PC-3 (cell line): ENCODE data around the gene CLASP1. TPM values are rescaled to one million over a fixed set of nuclear protein-coding genes. Genes with fewer than 3 reads are reported as not detected.

ENCODE experiments used
- ATAC-seq: fragments of 200-7000 bp; cut with Tn5 transposase; 2 replicates; pipeline ENCODE4 v1.9.1; 2020; ENCODE audit warnings: mild to moderate bottlenecking, moderate library complexity
- BruUV-seq: library from RNA; stranded (reverse); fragments of 400-500 nt; replicated peaks from 2 replicates; lab custom pipeline; 2021; lab: Mats Ljungman, UMichigan
- CTCF ChIA-PET: fragments of 300-600 bp; sonication (Branson Sonifier 250); formaldehyde crosslinking; loops from one replicate; lab custom pipeline; 2022; ENCODE audit warnings: antibody characterized with exemption; lab: Charles Lee
- POLR2A ChIA-PET: fragments of 300-600 bp; sonication (Branson Sonifier 250); formaldehyde crosslinking; loops from one replicate; lab custom pipeline; 2022; ENCODE audit warnings: antibody characterized with exemption; ENCODE audit not compliant: unreplicated experiment; lab: Charles Lee
- DNase-seq: peaks from one replicate; pipeline ENCODE4 v3.0.0-alpha.2; 2015
- H2AFZ ChIP-seq: fragments of 300-600 bp; sonication (generic); 2 replicates; pipeline ENCODE4 v1.6.0; 2016; ENCODE audit warnings: antibody characterized with exemption, low read length
- H3F3A ChIP-seq: fragments of 300-600 bp; sonication (generic); one replicate; pipeline ENCODE4 v1.6.0; 2017; ENCODE audit warnings: antibody characterized with exemption, low read length, control low read depth, mild to moderate bottlenecking; ENCODE audit not compliant: unreplicated experiment
- H3K27ac ChIP-seq: fragments of 300-600 bp; sonication (generic); 2 replicates; pipeline ENCODE4 v1.5.1; 2016; ENCODE audit warnings: mild to moderate bottlenecking, low read length
- H3K27me3 ChIP-seq: fragments of 300-600 bp; sonication (generic); 2 replicates; pipeline ENCODE4 v1.6.1; 2016; ENCODE audit warnings: low read length, mixed read lengths
- H3K36me3 ChIP-seq: fragments of 300-600 bp; sonication (generic); 2 replicates; pipeline ENCODE4 v1.6.1; 2016; ENCODE audit warnings: low read depth, mixed run types, low read length, mixed read lengths
- H3K4me1 ChIP-seq: fragments of 300-600 bp; sonication (generic); 2 replicates; pipeline ENCODE4 v1.5.1; 2016; ENCODE audit warnings: low read length; ENCODE audit not compliant: insufficient read depth
- H3K4me2 ChIP-seq: fragments of 300-600 bp; sonication (generic); 2 replicates; pipeline ENCODE4 v1.6.0; 2016; ENCODE audit warnings: low read length
- H3K4me3 ChIP-seq: fragments of 300-600 bp; sonication (generic); 2 replicates; pipeline ENCODE4 v1.5.1; 2016; ENCODE audit warnings: mild to moderate bottlenecking, low read length, mixed read lengths
- H3K79me2 ChIP-seq: fragments of 300-600 bp; sonication (generic); 2 replicates; pipeline ENCODE4 v1.6.1; 2017; ENCODE audit warnings: low read length, mixed read lengths
- H3K9ac ChIP-seq: fragments of 300-600 bp; sonication (generic); 2 replicates; pipeline ENCODE4 v1.6.0; 2016; ENCODE audit warnings: mild to moderate bottlenecking, low read length
- H3K9me2 ChIP-seq: fragments of 300-600 bp; sonication (generic); replicated peaks from 2 replicates; pipeline ENCODE4 v1.6.1; 2016; ENCODE audit warnings: mixed run types, low read length, mixed read lengths
- H3K9me3 ChIP-seq: fragments of 300-600 bp; sonication (generic); 2 replicates; pipeline ENCODE4 v1.6.1; 2016; ENCODE audit warnings: low read length, mixed read lengths
- H4K20me1 ChIP-seq: fragments of 300-600 bp; sonication (generic); 2 replicates; pipeline ENCODE4 v1.6.1; 2016; ENCODE audit warnings: low read length, mixed read lengths
- EZH2 ChIP-seq: fragments of 300-600 bp; sonication (generic); IDR thresholded peaks from one replicate; pipeline ENCODE4 v1.6.1; 2017; ENCODE audit warnings: antibody characterized with exemption, mild to moderate bottlenecking, low read length; ENCODE audit not compliant: unreplicated experiment
- EZH2phosphoT487 ChIP-seq: fragments of 300-600 bp; sonication (generic); IDR thresholded peaks from 2 replicates; pipeline ENCODE4 v1.6.1; 2018; ENCODE audit warnings: mild to moderate bottlenecking, antibody characterized with exemption, low read length, borderline replicate concordance
- intact Hi-C: fragments of 100-400 bp; cut with micrococcal nuclease; formaldehyde crosslinking; loops from 2 replicates; pipeline ENCODE4 v1.9.0; 2023
- total RNA-seq: library from RNA; depleted of rRNA; stranded (reverse); fragments of >200 nt; gene quantifications from 2 replicates; pipeline ENCODE4 v1.2.3, GENCODE V29; 2014
- TF ChIP-seq, protein P1 (sequence below): fragments of 300-600 bp; sonication (generic); conservative IDR thresholded peaks from 2 replicates; pipeline ENCODE4 v1.5.1; 2017; ENCODE audit warnings: antibody characterized with exemption, low read depth, mild to moderate bottlenecking, low read length

Gene CLASP1
- total RNA-seq, 1 experiment from 2014 or later = 24.3 TPM

DNA sequence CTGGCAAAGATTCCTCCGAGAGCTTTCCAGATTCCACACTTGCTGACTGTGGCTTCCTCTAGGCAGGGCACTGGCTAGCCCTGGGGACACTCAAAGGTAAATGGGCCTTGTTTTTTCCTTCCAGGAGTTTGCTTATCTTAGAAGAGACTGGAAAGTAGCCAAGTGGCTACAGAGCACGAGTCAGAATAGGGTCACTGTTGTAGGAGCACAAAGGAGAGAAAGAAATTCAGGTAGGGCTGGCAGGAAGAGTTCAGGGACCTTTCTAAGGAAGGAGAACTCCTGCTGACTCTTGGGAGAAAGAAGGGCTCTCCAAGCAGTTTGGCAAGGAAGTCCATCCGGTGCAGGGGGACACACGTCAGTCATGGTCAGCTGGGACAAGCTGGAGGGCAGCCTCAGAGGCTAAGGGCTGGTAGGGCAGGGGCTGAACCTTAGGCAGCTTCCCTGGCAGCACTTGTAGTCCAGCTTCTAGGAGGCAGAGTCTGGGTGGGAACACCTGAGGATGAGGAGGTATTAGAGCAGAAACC, 47.9 kb upstream of the CLASP1 start:
- Histone ChIP-seq H2AFZ (peak overlapping the region; percentile 63), H3K9me3 (no peaks in the 10 kb centered on the region), H3K9ac (peak overlapping the region; percentile 2; the same call in 1 of the 2 replicates), H3K79me2 (no peaks in the 10 kb centered on the region), H3K9me2 (no peaks in the 10 kb centered on the region), H3K27ac (peak overlapping the region; percentile 63), H3K27me3 (no peaks in the 10 kb centered on the region), H3K4me3 (no peak overlapping the region), H3F3A (no peaks in the 10 kb centered on the region), H3K4me1 (peaks cover 59% of the 10 kb centered on the region), H3K36me3 (no peaks in the 10 kb centered on the region), H4K20me1 (no peaks in the 10 kb centered on the region), H3K4me2 (peak overlapping the region; percentile 52)
- CTCF ChIA-PET = no interaction called here
- POLR2A ChIA-PET = no interaction called here
- no TSS peak for BruUV-seq
- no peak for ATAC-seq
- intact Hi-C loops = no loop called here
- TF ChIP-seq, protein P1, sequence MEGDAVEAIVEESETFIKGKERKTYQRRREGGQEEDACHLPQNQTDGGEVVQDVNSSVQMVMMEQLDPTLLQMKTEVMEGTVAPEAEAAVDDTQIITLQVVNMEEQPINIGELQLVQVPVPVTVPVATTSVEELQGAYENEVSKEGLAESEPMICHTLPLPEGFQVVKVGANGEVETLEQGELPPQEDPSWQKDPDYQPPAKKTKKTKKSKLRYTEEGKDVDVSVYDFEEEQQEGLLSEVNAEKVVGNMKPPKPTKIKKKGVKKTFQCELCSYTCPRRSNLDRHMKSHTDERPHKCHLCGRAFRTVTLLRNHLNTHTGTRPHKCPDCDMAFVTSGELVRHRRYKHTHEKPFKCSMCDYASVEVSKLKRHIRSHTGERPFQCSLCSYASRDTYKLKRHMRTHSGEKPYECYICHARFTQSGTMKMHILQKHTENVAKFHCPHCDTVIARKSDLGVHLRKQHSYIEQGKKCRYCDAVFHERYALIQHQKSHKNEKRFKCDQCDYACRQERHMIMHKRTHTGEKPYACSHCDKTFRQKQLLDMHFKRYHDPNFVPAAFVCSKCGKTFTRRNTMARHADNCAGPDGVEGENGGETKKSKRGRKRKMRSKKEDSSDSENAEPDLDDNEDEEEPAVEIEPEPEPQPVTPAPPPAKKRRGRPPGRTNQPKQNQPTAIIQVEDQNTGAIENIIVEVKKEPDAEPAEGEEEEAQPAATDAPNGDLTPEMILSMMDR = no peak
- TF ChIP-seq EZH2phosphoT487 (no peak), EZH2 (no peak)
- peak; percentile 70 for DNase-seq

DNA sequence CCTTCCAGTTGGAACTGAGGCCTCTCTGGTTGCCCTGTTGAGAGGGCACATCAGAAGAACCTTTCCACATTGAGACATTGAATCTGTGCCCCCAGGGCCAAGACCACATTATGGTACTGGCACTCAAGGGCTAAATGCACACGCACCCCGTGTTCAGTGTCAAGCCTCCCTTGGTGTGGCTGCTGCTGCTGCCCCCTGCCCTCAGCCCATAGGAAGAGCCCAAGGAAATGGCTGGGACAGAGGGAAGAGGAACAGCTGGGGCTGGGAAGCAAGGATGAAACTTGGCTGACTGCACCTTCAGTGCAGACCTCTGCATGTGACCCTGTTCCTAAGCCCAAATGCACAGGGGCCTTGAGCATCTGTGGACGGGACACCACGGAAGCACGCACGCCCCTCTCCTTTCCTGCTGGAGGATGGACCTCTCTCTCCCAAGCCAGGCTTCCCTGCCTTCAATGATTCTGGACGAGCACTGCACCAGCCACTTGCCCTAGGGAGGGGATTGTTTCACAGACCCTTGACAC, 47.2 kb upstream of the CLASP1 start:
- intact Hi-C loops = no loop called here
- no peak for TF ChIP-seq EZH2phosphoT487
- no peaks in the 10 kb centered on the region for H3K36me3 ChIP-seq
- peak overlapping the region; percentile 63; the same call in 1 of the 2 replicates for H2AFZ ChIP-seq
- H3K79me2 ChIP-seq = no peaks in the 10 kb centered on the region
- peaks cover 54% of the 10 kb centered on the region for H3K4me1 ChIP-seq
- POLR2A ChIA-PET = no interaction called here
- no peak overlapping the region for H3K9ac ChIP-seq
- CTCF ChIA-PET = no interaction called here
- no peak for DNase-seq
- ATAC-seq = no peak
- no peak overlapping the region for H3K4me3 ChIP-seq
- H3K27ac ChIP-seq = peak overlapping the region; percentile 63
- no peaks in the 10 kb centered on the region for H3K27me3 ChIP-seq
- no peaks in the 10 kb centered on the region for H3K9me2 ChIP-seq
- H4K20me1 ChIP-seq = no peaks in the 10 kb centered on the region
- peak overlapping the region; percentile 52; the same call in 1 of the 2 replicates for H3K4me2 ChIP-seq
- no TSS peak for BruUV-seq
- H3K9me3 ChIP-seq = no peaks in the 10 kb centered on the region
- H3F3A ChIP-seq = no peaks in the 10 kb centered on the region

DNA sequence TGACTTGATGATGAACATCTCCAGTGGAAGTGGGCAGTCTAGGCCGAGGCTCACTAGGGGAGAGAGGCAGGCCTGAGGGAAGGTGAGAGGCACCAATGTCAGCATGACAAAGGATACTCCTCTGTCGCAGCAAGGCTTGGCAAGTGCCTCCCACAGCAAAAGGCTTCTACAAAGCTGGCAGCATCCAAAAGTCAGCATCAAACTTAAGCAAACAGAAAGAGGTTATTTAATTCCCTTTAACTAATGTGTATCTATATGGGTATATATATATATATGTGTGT, 45.8 kb upstream of the CLASP1 start:
- Histone ChIP-seq H2AFZ (peak overlapping the region; percentile 62), H3K4me1 (peaks cover 43% of the 10 kb centered on the region)

More for the DNA sequence above, 45.8 kb upstream of the CLASP1 start:
- intact Hi-C loops = no loop called here
- H3K4me3 ChIP-seq = no peak overlapping the region
- H3K9ac ChIP-seq = no peak overlapping the region
- no peaks in the 10 kb centered on the region for H3K36me3 ChIP-seq
- no peaks in the 10 kb centered on the region for H3F3A ChIP-seq
- POLR2A ChIA-PET = no interaction called here
- H3K27ac ChIP-seq = peak overlapping the region; percentile 4; the same call in 1 of the 2 replicates
- no peaks in the 10 kb centered on the region for H4K20me1 ChIP-seq
- no peaks in the 10 kb centered on the region for H3K79me2 ChIP-seq
- H3K27me3 ChIP-seq = no peaks in the 10 kb centered on the region
- H3K9me3 ChIP-seq = no peaks in the 10 kb centered on the region
- H3K9me2 ChIP-seq = no peaks in the 10 kb centered on the region
- TF ChIP-seq EZH2phosphoT487 (no peak), EZH2 (no peak)
- TF ChIP-seq, protein P1 = no peak
- DNase-seq (no peak), ATAC-seq (no peak)
- BruUV-seq = no TSS peak
- peak overlapping the region; percentile 35 for H3K4me2 ChIP-seq
- CTCF ChIA-PET = no interaction called here
